K562 (cell line): Measurements from ENCODE around the gene ADAM15. TPM values are rescaled to one million over a fixed set of nuclear protein-coding genes. Genes with fewer than 3 reads are reported as not detected.
A peak's percentile ranks its signal among the peaks of the same experiment; 100 is the strongest.

ENCODE experiments used
- ATAC-seq: fragments of 200-7000 bp; cut with Tn5 transposase; 3 replicates; pipeline ENCODE4 v1.9.1; 2020; ENCODE audit warnings: moderate library complexity
- BruUV-seq: library from RNA; stranded (reverse); fragments of 400-500 nt; replicated peaks from 2 replicates; lab custom pipeline; 2021; lab: Mats Ljungman, UMichigan
- CTCF ChIA-PET: fragments of 300-600 bp; formaldehyde crosslinking; extraction: SDS; loops from one replicate; lab custom pipeline; 2021; ENCODE audit warnings: low intra/inter-chr PET ratio; lab: Yijun Ruan, JAX
- POLR2A ChIA-PET: fragments of 300-600, 350-650 bp; sonication (Branson Sonifier 250); formaldehyde crosslinking; extraction: SDS; loops from one replicate; lab custom pipeline; 2021; ENCODE audit warnings: antibody characterized with exemption, inconsistent platforms; lab: Yijun Ruan, JAX
- DNase-seq, 4 experiments: peaks; one replicate each; pipeline versions ENCODE4 v3.0.0 to v3.0.0-alpha.2; 2011 to 2018; ENCODE audit warnings: low spot score in 3 of 4, mixed read lengths in 3 of 4; ENCODE audit errors: extremely low read depth in 1 of 4
- FAIRE-seq: peaks from 2 replicates; lab custom pipeline; 2011; peaks lifted over from hg19 to GRCh38; lab: Jason Lieb, UNC
- H2AFZ ChIP-seq: 2 replicates; pipeline ENCODE4 v1.6.0; 2011; ENCODE audit warnings: low read depth, low read length, control low read depth, inconsistent platforms
- H3K27ac ChIP-seq: fragments of 200-600 bp; 3 replicates; pipeline ENCODE4 v1.8.0; 2011; ENCODE audit warnings: low read depth, mild to moderate bottlenecking, control low read depth, inconsistent platforms, low read length, moderate library complexity, mixed read lengths; ENCODE audit errors: extremely low read depth
- H3K27me3 ChIP-seq, 2 experiments: fragments of 300-600 bp in 1 of 2; 2 replicates in 1 of 2; 3 replicates in 1 of 2; pipeline versions ENCODE4 v1.6.0 to v1.8.0; 2011; ENCODE audit warnings: inconsistent platforms in 2 of 2, low read length in 2 of 2, mild to moderate bottlenecking in 1 of 2, mixed read lengths in 1 of 2, moderate library complexity in 1 of 2; ENCODE audit not compliant: control insufficient read depth in 2 of 2, insufficient read depth in 2 of 2
- H3K36me3 ChIP-seq: fragments of 300-600 bp; 3 replicates; pipeline ENCODE4 v1.8.0; 2011; ENCODE audit warnings: mild to moderate bottlenecking, low read length, inconsistent platforms; ENCODE audit not compliant: control insufficient read depth, insufficient read depth
- H3K4me1 ChIP-seq, 2 experiments: fragments of 200-600 bp in 1 of 2; replicated peaks in 1 of 2; 2 replicates in 1 of 2; 3 replicates in 1 of 2; pipeline versions ENCODE4 v1.5.1 to v1.8.0; 2011; ENCODE audit warnings: inconsistent platforms in 2 of 2, low read length in 2 of 2, mild to moderate bottlenecking in 1 of 2, mixed read lengths in 1 of 2, moderate library complexity in 1 of 2; ENCODE audit not compliant: control insufficient read depth in 2 of 2, insufficient read depth in 2 of 2
- H3K4me2 ChIP-seq: 2 replicates; pipeline ENCODE4 v1.6.1; 2011; ENCODE audit warnings: low read length, control low read depth, inconsistent platforms, mixed read lengths; ENCODE audit not compliant: insufficient read depth
- H3K4me3 ChIP-seq: fragments of 200-600 bp; sonication (generic), shearing (Covaris generic); 2 replicates; pipeline ENCODE4 v1.5.1; 2016; ENCODE audit warnings: control low read depth, inconsistent platforms
- H3K79me2 ChIP-seq: fragments of 200-600 bp; 3 replicates; pipeline ENCODE4 v1.8.0; 2011; ENCODE audit warnings: low read length, inconsistent platforms; ENCODE audit not compliant: control insufficient read depth, insufficient read depth
- H3K9ac ChIP-seq, 2 experiments: 2 replicates each; pipeline versions ENCODE4 v1.6.0 to v1.6.1; 2011; ENCODE audit warnings: low read depth in 2 of 2, low read length in 2 of 2, control low read depth in 1 of 2, inconsistent platforms in 1 of 2, mild to moderate bottlenecking in 1 of 2, mixed read lengths in 1 of 2; ENCODE audit not compliant: insufficient read depth in 1 of 2
- H3K9me1 ChIP-seq: one replicate; pipeline ENCODE4 v1.6.0; 2011; ENCODE audit warnings: inconsistent platforms, mild to moderate bottlenecking, low read length, moderate library complexity; ENCODE audit not compliant: control insufficient read depth, insufficient read depth
- H3K9me3 ChIP-seq: replicated peaks from 2 replicates; pipeline ENCODE4 v1.5.1; 2011; ENCODE audit warnings: low read depth, low read length, inconsistent platforms; ENCODE audit not compliant: control insufficient read depth, insufficient read depth
- H4K20me1 ChIP-seq: replicated peaks from 2 replicates; pipeline ENCODE4 v1.6.1; 2011; ENCODE audit warnings: low read length, inconsistent platforms, mixed read lengths; ENCODE audit not compliant: control insufficient read depth, insufficient read depth
- AFF4 ChIP-seq: sonication (generic); formaldehyde crosslinking; IDR thresholded peaks from 2 replicates; pipeline ENCODE4 v1.8.0; 2023; ENCODE audit warnings: mild to moderate bottlenecking, missing genetic modification reagents
- CGGBP1 ChIP-seq: fragments of 250-450 bp; sonication (Bioruptor Pico); IDR thresholded peaks from 2 replicates; pipeline ENCODE4 v1.9.0; 2021; ENCODE audit warnings: mild to moderate bottlenecking
- GABPA ChIP-seq: fragments of 200-800 bp; sonication (Bioruptor generic); conservative IDR thresholded peaks from 2 replicates; pipeline ENCODE4 v1.6.1; 2016; ENCODE audit warnings: low read depth, missing genetic modification characterization, missing compliant biosample characterization
- HMGN3 ChIP-seq: IDR thresholded peaks from 2 replicates; pipeline ENCODE4 v1.6.1; 2011; ENCODE audit warnings: borderline replicate concordance, low read depth, mild to moderate bottlenecking, mixed read lengths, low read length; ENCODE audit not compliant: insufficient read length; ENCODE audit errors: extremely low read depth
- ID3 ChIP-seq, 2 experiments: fragments of 250-450 bp in 1 of 2; fragments of 450-650 bp in 1 of 2; sonication (Bioruptor Pico) in 1 of 2; IDR thresholded peaks; 2 replicates each; pipeline versions ENCODE4 v1.6.1 to v1.8.0; 2016 to 2021; ENCODE audit warnings: mild to moderate bottlenecking in 2 of 2, moderate library complexity in 2 of 2, missing compliant biosample characterization in 1 of 2, missing genetic modification characterization in 1 of 2
- MNT ChIP-seq, 2 experiments: fragments of 450-650 bp; conservative IDR thresholded peaks; 2 replicates each; pipeline ENCODE4 v1.6.1; 2017; ENCODE audit warnings: mild to moderate bottlenecking in 2 of 2, moderate library complexity in 2 of 2
- RB1 ChIP-seq: fragments of 450-650 bp; IDR thresholded peaks from 2 replicates; pipeline ENCODE4 v1.6.1; 2017; ENCODE audit warnings: low read depth, mild to moderate bottlenecking
- WGBS: fragments of 100-300 bp; shearing (Covaris generic); methylation state at CpG from one replicate; pipeline ENCODE4 v1.1.6; 2016; ENCODE audit warnings: low coverage, mixed read lengths; ENCODE audit not compliant: insufficient coverage; ENCODE audit errors: missing lambda C conversion rate; 5-methylcytosine and 5-hydroxymethylcytosine counted together
- in situ Hi-C: fragments of 300-500 bp; cut with MboI; formaldehyde crosslinking; loops from 4 replicates; pipeline ENCODE4 v1.15.0; 2018; ENCODE audit warnings: inconsistent platforms, mixed read lengths
- intact Hi-C: fragments of 100-400 bp; cut with micrococcal nuclease; formaldehyde crosslinking; loops from 2 replicates; pipeline ENCODE4 v1.14.2; 2022
- polyA plus RNA-seq, 8 experiments: library from polyadenylated mRNA; depleted of rRNA in 4 of 8; stranded (reverse) in 5 of 8; unstranded in 3 of 8; fragments of >200 nt; fragmentation: Nextera tagmentation in 2 of 8; fragmentation: Illumina TruSeq in 1 of 8; extraction: Ambion mirVana in 2 of 8; extraction: Trizol in 1 of 8; gene quantifications; 2 replicates each; pipeline versions ENCODE4 v1.2.1 to v1.2.3, GENCODE V29; 2011 to 2014; ENCODE audit warnings: inconsistent platforms in 1 of 8, missing spikeins in 1 of 8
- total RNA-seq, 7 experiments: library from RNA; depleted of rRNA in 6 of 7; stranded (reverse); fragments of >200 nt in 6 of 7; fragmentation: Illumina TruSeq in 2 of 7; extraction: Trizol in 2 of 7; gene quantifications; 2 replicates each; pipeline versions ENCODE4 v1.2.1 to v1.2.3, GENCODE V29; 2011 to 2021; ENCODE audit warnings: low replicate concordance in 1 of 7

ADAM15 gene
- total and polyA plus RNA-seq, 9 of the 15 experiments (the other 6 are each of a cell fraction or from before 2014, with no cell fraction given): 0.69 to 72.3 (median 32.8) TPM

GRCh38 chr1:155084722-155085503, 33.8 kb downstream of the ADAM15 start:
- Histone ChIP-seq H3K27me3 (peaks cover 3 to 8% of the 10 kb centered on the region in 2 experiments; a peak in 2 of 5 replicates), H3K79me2 (peaks cover 7% of the 10 kb centered on the region; the same call in 2 of the 3 replicates), H3K9me3 (no peaks in the 10 kb centered on the region), H2AFZ (peak overlapping the region; percentile 95), H3K4me1 (peaks cover 28 to 61% of the 10 kb centered on the region in 2 experiments), H3K27ac (peak overlapping the region; percentile 72), H4K20me1 (peaks cover 26% of the 10 kb centered on the region), H3K4me2 (peak overlapping the region; percentile 93), H3K9ac (peak overlapping the region; percentile 77 to 92), H3K4me3 (peak overlapping the region; percentile 59), H3K9me1 (no peaks in the 10 kb centered on the region), H3K36me3 (peaks cover 7% of the 10 kb centered on the region; the same call in 1 of the 3 replicates)
- ATAC-seq: peak; percentile 88
- WGBS: under 1% methylated on average over 48 of the region's 67 CpGs
- FAIRE-seq: peak; percentile 97
- no TSS peak for BruUV-seq
- intact Hi-C loops: loop anchor here (1.0 to 5.0 kb wide), 5 partner anchors 14 to 528 kb away; partner anchors contain the start of genes PYGO2 and UBE2Q1
- peak; percentile 88 to 95 (median 92) for DNase-seq
- ChIA-PET POLR2A (interaction anchor here (0.6 to 1.2 kb wide), 7 partner anchors 19 to 1188 kb away, joined by 3 to 6 read pairs (median 3); partner anchors contain the start of gene EFNA4), CTCF (interaction anchor here (0.6 to 9.0 kb wide), 8 partner anchors 19 to 1154 kb away, joined by 3 to 153 read pairs (median 4); partner anchors contain the start of gene EFNA4)
- in situ Hi-C loops: no loop called here
- TF ChIP-seq HMGN3 (peak; percentile 60), ID3 (CRISPR knock-in tag; IDR thresholded peaks at IDR 0.05) (no peak), ID3 (tag; IDR thresholded peaks at IDR 0.05) (no peak), CGGBP1 (CRISPR knock-in tag) (no peak), GABPA (peak; percentile 55; the same call in 1 of the 2 replicates), MNT (conservative IDR thresholded peaks at IDR 0.05) (peak; percentile 86 to 92), RB1 (peak; percentile 83), AFF4 (0 out of 2 replicates have a peak, but pooled peaks have one; percentile 17)
